ENCODE results near the gene LDB2. TPM values are rescaled to one million over a fixed set of nuclear protein-coding genes. Genes with fewer than 3 reads are reported as not detected.

Gene LDB2
- total RNA-seq, 2 donors from 2014 or later: 30.3 to 45.4 TPM

GRCh38 chr4:16676230-16676770 is 222.1 kb downstream of the LDB2 start:
- peak; percentile 53 to 73 for ATAC-seq
- DNase-seq: no peak
- intact Hi-C loops (cut with DNase I): no loop called here

GRCh38 chr4:16674082-16674481 is 224.4 kb downstream of the LDB2 start:
- intact Hi-C loops (cut with DNase I): no loop called here
- no peak for ATAC-seq
- DNase-seq: no peak

- DNase-seq (no peak), ATAC-seq (no peak)
- intact Hi-C loops (cut with DNase I): no loop called here
Observed at GRCh38 chr4:16672421-16672820, 226.0 kb downstream of the LDB2 start.

GRCh38 chr4:16671741-16672140 is 226.7 kb downstream of the LDB2 start:
- no peak for DNase-seq
- ATAC-seq: no peak
- intact Hi-C loops (cut with DNase I): no loop called here

- ATAC-seq (no peak), DNase-seq (no peak)
- intact Hi-C loops (cut with DNase I): no loop called here
Observed at GRCh38 chr4:16670727-16671126, 227.7 kb downstream of the LDB2 start.

GRCh38 chr4:16669036-16669435 is 229.4 kb downstream of the LDB2 start:
- intact Hi-C loops (cut with DNase I): no loop called here
- ATAC-seq (peak; percentile 44 to 61), DNase-seq (no peak)

GRCh38 chr4:16668488-16668887 is 230.0 kb downstream of the LDB2 start:
- ATAC-seq: no peak
- DNase-seq: no peak
- intact Hi-C loops (cut with DNase I): no loop called here

GRCh38 chr4:16667464-16667863 is 231.0 kb downstream of the LDB2 start:
- DNase-seq (no peak), ATAC-seq (no peak)
- intact Hi-C loops (cut with DNase I): no loop called here

- DNase-seq (no peak), ATAC-seq (no peak)
- intact Hi-C loops (cut with DNase I): no loop called here
Observed at GRCh38 chr4:16665942-16666551, 232.4 kb downstream of the LDB2 start.

GRCh38 chr4:16663732-16664131 is 234.7 kb downstream of the LDB2 start:
- intact Hi-C loops (cut with DNase I): no loop called here
- ATAC-seq: peak; percentile 37 to 59
- no peak for DNase-seq

- no peak for DNase-seq
- intact Hi-C loops (cut with DNase I): no loop called here
- ATAC-seq: no peak
Observed at GRCh38 chr4:16663307-16663706, 235.1 kb downstream of the LDB2 start.

GRCh38 chr4:16661813-16662212 is 236.6 kb downstream of the LDB2 start:
- intact Hi-C loops (cut with DNase I): no loop called here
- ATAC-seq: no peak

GRCh38 chr4:16660656-16661055 is 237.8 kb downstream of the LDB2 start:
- no peak for ATAC-seq
- intact Hi-C loops (cut with DNase I): no loop called here
- no peak for DNase-seq

More at GRCh38 chr4:16661813-16662212, 236.6 kb downstream of the LDB2 start:
- no peak for DNase-seq

GRCh38 chr4:16659694-16660093 is 238.8 kb downstream of the LDB2 start:
- DNase-seq (no peak), ATAC-seq (no peak)
- intact Hi-C loops (cut with DNase I): no loop called here

- intact Hi-C loops (cut with DNase I): no loop called here
- DNase-seq (no peak), ATAC-seq (no peak)
Observed at GRCh38 chr4:16659079-16659478, 239.4 kb downstream of the LDB2 start.

GRCh38 chr4:16658183-16658582 is 240.3 kb downstream of the LDB2 start:
- intact Hi-C loops (cut with DNase I): no loop called here
- DNase-seq: no peak
- ATAC-seq: no peak

- intact Hi-C loops (cut with DNase I): no loop called here
- DNase-seq: no peak
- no peak for ATAC-seq
Observed at GRCh38 chr4:16655111-16655510, 243.3 kb downstream of the LDB2 start.

GRCh38 chr4:16652732-16653305 is 245.6 kb downstream of the LDB2 start:
- no peak for ATAC-seq

GRCh38 chr4:16646459-16646858 is 252.0 kb downstream of the LDB2 start:
- DNase-seq: no peak
- intact Hi-C loops (cut with DNase I): no loop called here
- no peak for ATAC-seq

More at GRCh38 chr4:16652732-16653305, 245.6 kb downstream of the LDB2 start:
- intact Hi-C loops (cut with DNase I): no loop called here
- DNase-seq: no peak

GRCh38 chr4:16643893-16644292 is 254.6 kb downstream of the LDB2 start:
- ATAC-seq (no peak), DNase-seq (no peak)
- intact Hi-C loops (cut with DNase I): no loop called here

GRCh38 chr4:16642897-16643296 is 255.5 kb downstream of the LDB2 start:
- ATAC-seq (no peak), DNase-seq (no peak)
- intact Hi-C loops (cut with DNase I): no loop called here

All from left cardiac atrium (tissue), 4 donors.